NCI-H748 (cell line): ENCODE data around the gene DEAF1.
"Not testable (repeated sequence)": the region's sequence is repeated elsewhere in the genome, so short reads cannot be mapped to it uniquely, and the experiment has no call there.

ENCODE experiments used
- DNase-seq: peaks from one replicate; lab custom pipeline; 2025; ENCODE audit not compliant: unreplicated experiment; lab: John Stamatoyannopoulos, UW

Gene DEAF1

GRCh38 chr11:686451-687243 lies 8.4 kb downstream of the DEAF1 start:
- no peak for DNase-seq

GRCh38 chr11:680970-681369 lies 14.1 kb downstream of the DEAF1 start:
- DNase-seq, result no peak

DNA sequence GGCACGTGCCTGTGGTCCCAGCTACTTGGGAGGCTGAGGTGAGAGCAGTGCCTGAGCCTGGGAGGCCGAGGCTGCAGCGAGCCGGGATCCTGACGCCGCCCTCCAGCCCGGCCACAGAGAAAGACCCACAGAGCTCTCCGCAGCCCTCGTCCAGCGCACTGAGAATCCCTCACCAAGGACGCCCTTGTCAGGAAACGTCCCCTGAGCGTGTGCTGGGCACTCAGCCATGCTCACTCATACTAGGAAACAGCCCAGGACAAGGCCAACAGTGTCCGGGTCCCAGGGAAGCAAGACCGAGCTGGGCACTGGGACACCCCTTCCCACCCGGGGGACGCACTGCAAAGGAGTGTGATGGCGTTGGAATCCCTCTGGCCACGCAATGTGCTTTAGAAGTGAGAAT lies 14.5 kb downstream of the DEAF1 start:
- DNase-seq, result no peak

DNA sequence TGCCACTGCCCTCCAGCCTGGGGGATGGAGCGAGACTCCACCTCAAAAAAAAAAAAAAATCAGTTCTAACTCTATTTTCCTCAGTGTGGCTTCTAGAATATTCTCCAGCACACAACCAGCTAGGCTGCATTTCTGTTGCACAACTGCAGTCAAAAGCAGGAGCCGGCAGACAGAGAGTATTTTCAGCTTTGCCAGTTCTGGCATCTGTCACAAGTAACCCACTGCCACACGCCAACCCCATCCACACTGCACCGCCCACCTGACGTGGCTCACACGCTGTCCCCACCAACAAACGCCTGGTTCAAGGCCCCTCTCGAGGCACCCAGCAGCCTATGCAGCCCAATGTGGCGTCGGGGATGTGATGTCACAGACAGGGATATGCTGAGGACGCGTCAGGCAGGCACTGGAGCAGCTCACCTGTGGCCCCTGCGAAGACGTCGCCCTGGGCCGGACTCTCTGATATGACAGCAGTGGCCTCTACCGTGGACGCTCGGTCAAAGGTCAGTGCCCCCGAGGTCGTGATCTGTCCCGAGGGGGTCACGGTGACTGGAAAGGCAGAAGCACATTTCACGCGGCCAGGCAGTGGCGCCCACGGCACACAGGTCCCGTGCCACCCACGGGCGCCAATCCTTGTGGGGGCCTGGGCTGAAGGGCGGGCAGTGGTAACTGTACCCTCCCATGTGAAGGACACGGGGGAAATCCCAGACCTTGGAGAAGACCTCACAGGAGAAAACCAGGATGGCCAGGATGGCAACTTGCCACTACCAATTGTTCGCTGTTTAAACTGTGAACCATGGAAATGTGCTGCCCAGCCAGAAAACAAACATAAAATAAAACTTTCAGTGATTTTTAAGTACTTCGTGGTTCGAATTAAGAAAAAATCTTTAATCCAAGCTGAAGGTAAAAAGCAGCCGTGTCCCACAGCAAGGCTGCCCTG lies 15.5 kb downstream of the DEAF1 start:
- DNase-seq, result no peak

GRCh38 chr11:678297-678696 lies 16.7 kb downstream of the DEAF1 start:
- DNase-seq, result no peak

GRCh38 chr11:674406-674805 lies 20.6 kb downstream of the DEAF1 start:
- DNase-seq, result no peak

GRCh38 chr11:673866-674265 lies 21.2 kb downstream of the DEAF1 start:
- no peak for DNase-seq

DNA sequence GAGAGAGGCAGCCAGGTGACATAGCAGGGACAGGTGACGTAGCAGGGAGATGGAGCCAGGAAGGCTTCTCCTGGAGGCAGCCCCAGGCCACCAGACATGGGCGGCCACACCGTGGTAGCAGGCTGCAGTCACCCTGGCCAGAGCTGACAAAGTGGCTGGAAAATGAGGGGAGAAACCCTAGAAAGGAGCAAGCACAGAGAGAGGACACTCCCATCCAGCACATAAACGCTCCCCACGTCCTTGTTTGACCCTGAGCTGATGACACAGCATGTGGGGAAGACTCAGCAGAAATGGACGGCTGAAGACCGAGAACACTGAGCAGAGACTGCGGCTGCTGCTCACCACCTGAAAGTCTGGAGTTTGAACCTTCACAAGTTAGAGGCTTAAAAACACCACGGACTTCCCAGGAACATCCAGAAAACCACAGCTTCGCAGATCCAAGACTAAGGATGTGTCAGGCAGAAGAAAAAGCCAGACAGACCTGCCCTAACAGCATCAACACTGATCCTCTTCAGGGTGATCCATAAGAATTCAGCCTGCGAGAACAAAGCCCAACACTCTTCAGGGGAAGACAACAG lies 29.2 kb downstream of the DEAF1 start:
- DNase-seq, result no peak

GRCh38 chr11:665062-665703 lies 29.8 kb downstream of the DEAF1 start:
- DNase-seq, result no peak

DNA sequence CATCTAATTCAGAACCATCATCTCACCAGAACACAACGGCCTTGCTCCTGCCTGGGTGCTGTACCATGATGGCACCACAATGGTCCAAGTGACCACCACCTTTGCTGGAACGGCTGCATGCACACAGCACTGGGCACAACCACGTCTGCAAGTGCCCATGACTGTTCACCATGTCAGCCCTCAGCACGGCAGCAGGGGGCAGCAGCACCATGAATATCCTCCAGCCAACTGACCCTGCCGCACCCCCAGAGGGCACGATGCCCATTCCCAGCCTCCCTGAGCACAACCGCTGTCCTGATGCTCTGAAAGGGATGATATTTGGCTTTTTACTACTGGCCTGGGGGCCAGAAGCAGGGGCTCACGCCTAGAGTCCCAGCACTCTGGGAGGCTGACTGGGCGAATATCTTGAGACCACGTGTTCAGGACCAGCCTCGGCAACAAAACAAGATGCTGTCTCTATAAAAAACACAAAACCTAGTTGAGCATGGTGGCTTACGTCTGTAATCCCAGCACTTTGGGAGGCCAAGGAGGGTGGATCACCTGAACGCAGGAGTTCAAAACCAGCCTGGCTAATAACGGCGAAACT lies 32.2 kb downstream of the DEAF1 start:
- DNase-seq, result peak; percentile 44

DNA sequence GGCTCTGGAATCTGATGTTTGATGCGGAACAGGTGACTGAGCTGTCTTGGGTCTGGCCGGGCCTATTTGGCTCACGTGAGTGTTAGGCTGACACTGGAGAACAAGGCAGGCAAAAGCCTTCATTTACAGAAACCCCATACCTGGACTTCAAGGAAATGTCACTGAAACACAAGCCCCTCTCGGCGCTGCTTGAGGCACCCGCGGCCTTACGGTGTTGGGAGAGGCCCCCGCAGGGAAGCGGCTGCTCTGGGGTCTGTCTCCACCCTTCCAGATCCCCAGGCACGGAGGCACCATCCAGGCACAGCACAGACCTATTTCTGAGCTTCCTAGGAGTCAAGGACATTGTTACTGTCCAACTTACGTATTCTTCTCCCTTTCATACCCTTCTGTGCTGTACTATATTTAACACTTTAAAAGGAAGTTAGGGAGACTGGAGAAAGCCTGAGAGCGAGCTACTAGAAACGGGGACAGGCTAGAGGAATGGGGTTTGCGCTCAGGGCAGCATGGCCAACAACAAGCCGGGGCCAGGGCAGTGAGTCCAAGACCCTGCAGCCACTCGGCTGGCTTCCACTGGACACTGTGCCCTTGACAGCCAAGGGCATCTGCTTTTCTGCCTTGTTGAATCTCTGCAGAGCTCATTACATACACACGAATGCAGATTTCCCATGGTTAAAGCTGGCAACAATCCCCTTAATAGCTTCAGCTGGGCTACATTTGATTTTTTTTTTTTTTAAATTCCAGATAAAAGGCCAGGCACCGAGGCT lies 34.2 kb downstream of the DEAF1 start:
- no peak for DNase-seq

DNA sequence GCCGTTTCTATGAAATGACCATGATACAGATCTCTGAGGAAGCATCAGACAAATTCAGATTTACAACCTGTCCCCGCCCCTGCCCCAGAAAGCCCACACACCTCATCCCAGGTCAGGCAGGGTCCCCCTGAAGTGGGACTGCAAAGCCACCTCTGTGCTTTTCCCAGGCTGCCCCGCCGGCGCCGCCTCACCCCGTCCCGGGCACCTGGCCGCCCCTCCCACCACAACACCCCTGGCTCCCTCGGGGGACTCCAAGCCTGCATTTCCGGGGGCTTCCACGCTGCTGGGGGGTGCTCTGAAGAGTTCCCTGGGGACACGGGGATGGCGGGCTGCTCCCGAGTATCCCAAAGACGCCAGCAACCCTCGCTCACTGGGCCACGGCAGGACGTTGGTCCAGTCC lies 34.7 kb downstream of the DEAF1 start:
- no peak for DNase-seq

GRCh38 chr11:659532-660085 lies 35.4 kb downstream of the DEAF1 start:
- no peak for DNase-seq

DNA sequence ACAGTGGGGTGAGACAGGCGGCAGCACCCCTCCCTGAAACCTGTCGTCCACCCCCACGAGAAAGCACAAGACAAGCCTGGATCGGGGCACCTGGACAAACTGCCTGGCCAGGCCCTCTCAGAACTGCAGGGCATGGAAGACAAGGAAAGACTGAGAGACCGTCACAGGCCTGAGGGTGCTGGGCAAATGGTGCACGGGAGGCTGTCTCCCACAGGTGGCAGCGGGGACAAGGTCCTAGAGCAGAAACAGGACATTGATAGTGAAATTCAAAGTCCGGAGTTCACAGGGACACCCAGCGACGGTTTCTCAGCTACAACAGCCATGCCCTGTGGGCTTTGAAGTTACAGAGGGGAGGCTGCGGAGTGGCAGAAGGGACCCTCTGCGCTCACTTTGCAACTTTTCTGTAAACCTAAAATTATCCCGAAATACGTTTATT lies 37.3 kb downstream of the DEAF1 start:
- DNase-seq, result no peak

DNA sequence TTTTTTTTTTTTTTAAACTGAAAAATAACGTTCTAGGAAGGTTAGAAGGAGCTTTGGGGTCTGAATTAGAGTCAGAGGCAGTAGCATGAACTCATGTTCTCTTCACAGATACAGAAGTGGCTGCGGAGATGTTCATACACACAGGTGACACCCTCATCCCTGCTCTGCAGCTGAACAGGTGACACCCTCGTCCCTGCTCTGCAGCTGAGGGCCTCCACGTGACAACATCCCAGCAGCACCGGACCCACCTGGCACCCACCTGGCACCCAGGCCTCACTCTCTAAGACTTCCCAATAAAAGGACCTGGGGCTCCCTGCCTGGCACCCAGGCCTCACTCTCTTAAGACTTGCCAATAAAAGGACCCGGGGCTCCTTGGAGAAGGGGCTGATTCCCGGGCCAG lies 38.2 kb downstream of the DEAF1 start:
- no peak for DNase-seq

DNA sequence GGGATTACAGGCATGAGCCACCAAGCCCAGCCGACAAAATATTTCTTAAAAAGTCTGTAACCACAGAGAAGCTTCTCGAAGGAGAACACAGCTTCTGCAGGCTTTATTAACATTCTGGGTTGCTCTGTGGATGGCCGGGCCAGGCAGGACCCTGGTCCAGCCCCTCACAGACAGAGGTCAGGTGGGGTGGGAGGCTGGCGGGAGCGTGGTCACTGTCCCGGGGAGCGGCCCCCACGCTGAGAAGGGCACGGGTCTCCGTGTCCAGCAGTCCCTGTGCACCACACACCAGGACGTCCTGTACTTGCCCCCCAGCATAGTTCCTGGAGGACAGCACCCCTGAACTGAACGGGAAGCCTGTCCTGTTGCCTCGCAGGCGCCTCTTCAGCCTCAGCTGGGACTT lies 38.6 kb downstream of the DEAF1 start:
- DNase-seq, result no peak

DNA sequence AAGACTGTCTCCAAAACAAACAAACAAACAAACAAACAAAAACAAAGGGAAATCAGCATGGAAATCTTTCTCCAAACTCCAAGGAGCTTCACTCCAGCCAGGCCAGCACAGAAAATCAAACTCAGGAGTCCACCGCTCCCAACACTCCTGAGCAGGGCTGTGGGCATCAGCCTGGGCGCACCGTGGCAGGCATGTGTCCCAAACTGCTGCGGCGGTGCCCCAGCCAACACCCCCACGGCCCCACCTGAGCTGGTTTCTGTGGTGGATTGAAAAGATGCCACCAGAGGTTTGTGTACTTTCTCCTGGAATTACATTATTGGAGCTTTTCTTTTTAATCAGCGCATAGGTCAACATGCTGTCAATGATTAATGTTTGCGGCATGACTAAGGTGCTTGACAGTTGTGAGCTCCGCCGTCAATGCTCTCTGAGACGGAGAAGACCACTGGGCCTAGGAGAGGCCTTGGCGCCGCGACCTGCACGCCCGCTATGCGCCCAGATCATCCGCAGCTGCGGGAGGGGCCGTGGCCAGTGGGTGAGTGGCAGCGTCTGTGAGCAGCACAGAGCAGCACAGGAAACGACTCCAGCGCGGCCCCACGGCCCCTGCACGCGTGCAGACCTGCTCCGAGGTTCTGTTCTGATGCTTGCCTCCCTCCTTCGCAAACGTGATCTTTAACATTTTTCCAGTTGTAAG lies 39.8 kb downstream of the DEAF1 start:
- no peak for DNase-seq

GRCh38 chr11:654444-654843 lies 40.6 kb downstream of the DEAF1 start:
- not testable (repeated sequence) for DNase-seq

DNA sequence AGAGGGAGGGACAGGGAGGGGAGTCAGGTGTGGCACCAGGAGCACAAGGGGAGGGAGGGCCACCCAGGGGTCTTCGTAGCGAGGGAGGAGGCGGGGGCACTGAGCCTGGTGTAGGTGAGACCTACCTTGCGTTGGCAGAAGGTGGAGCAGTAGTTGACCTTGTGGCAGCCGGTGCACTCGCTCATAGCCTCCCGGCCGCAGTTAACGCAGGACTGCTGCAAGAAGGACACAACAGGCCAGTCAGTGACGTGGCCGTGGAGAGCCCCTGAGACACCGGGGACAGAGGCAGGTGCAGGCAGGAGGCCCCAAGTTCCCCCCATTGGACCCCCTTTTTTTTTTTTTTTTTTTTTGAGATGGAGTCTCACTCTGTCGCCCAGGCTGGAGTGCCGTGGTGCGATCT lies 41.2 kb downstream of the DEAF1 start:
- no peak for DNase-seq
